NCI-H2081 treated with DMSO at 0.1 percent for 48 hours (cell line): ENCODE measurements around the gene PLA2G3.

Source experiments
- DNase-seq: peaks from one replicate; lab custom pipeline; 2025; lab: John Stamatoyannopoulos, UW

Gene PLA2G3

DNA sequence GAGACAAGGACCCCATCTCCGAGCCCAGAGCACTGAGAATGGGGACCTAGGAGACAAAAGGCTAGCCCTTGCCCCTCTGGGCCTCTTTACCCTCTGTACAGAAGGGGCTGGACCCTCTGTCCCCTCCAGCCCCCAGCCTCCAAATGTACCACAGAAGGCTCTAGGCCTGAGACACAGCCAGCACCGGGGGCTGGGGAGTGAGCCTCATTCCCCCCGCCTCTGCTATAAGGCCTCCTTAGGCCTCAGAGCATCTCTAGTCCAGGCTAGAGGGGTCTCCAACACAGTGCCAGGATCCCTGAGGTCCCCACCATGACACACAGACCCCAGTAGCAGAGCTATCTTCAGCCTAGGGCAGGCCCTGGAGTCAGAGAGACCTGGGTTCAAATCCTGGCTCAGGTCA, 54.4 kb downstream of the PLA2G3 start:
- DNase-seq: no peak

DNA sequence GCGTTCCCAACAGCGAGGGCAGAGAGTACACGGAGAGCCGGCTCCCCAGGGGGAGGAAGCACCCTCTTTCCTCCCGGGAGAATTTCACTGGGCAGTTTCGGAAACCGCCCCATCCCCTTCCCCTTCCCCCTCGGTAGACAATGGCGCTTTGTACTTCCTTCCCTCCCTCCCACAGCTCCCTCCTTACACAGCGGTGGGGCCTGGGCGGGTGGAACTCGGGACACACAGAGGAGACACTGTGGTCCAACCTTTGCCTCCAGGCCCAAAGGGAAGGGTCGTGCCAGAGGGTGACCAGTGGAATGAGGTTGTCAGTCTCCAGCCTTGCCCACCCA, 54.8 kb downstream of the PLA2G3 start:
- DNase-seq: no peak

GRCh38 chr22:31084811-31085492, 55.4 kb downstream of the PLA2G3 start:
- DNase-seq: no peak
